ENCODE results near the gene FAM117A. TPM values are rescaled to one million over a fixed set of nuclear protein-coding genes. Genes with fewer than 3 reads are reported as not detected.

The FAM117A gene
- total RNA-seq, 1 donor from 2014 or later = 30.0 TPM

- no peaks in the 10 kb centered on the region for H3K27me3 Mint-ChIP-seq
- ChIA-PET POLR2A (interaction anchor here (0.7 to 1.2 kb wide), 4 partner anchors 13 to 94 kb away, joined by 3 to 6 read pairs (median 3); partner anchors contain the start of gene KAT7), CTCF (interaction anchor here (0.6 to 7.1 kb wide), 12 partner anchors 10 to 138 kb away, joined by 3 to 65 read pairs (median 4); partner anchors contain the start of genes FAM117A and NXPH3)
- peaks cover 18% of the 10 kb centered on the region for H3K4me1 Mint-ChIP-seq
- intact Hi-C loops (cut with micrococcal nuclease) = loop anchor here (1.0 kb wide), 2 partner anchors 19 to 125 kb away; no protein-coding TSS in a partner anchor
- TF ChIP-seq CTCF (IDR thresholded peaks at IDR 0.05) = peak; percentile 44
- peaks cover 8% of the 10 kb centered on the region for H3K36me3 Mint-ChIP-seq (ENCODE audit: low read depth)
- no peak overlapping the region for H3K27ac Mint-ChIP-seq
- ATAC-seq (ENCODE audit: low read depth) (peak; percentile 86), DNase-seq (peak; percentile 68)
- H3K9me3 Mint-ChIP-seq = no peaks in the 10 kb centered on the region
- no peak overlapping the region for H3K4me3 Mint-ChIP-seq
Observed at GRCh38 chr17:49694847-49695697, 68.9 kb downstream of the FAM117A start.

DNA sequence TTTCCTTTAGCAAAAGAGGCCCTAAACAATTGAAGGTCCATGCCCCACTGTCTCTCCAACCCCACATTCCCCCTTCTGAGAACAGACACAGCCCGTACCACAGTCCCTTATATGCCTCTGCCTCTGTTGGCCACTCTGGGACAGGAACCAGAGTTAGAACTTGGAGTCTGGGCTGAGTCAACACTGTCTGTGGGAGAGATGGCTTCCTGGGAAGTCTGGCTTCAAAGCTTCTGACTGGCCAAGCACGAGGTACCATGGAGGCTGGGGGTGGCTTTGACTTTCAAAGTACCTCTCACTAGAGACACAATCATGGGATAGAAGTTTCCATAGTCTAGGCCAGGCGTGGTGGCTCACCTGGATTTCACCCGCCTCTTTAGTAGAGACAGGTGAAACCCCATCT lies 71.2 kb downstream of the FAM117A start:
- no peak for ATAC-seq (ENCODE audit: low read depth)
- no peak for DNase-seq
- H3K27ac Mint-ChIP-seq = no peak overlapping the region
- no peak overlapping the region for H3K4me3 Mint-ChIP-seq
- ChIA-PET CTCF (no interaction called here), POLR2A (no interaction called here)
- TF ChIP-seq CTCF (IDR thresholded peaks at IDR 0.05) = no peak
- H3K4me1 Mint-ChIP-seq = peaks cover 26% of the 10 kb centered on the region
- no peaks in the 10 kb centered on the region for H3K36me3 Mint-ChIP-seq (ENCODE audit: low read depth)
- intact Hi-C loops (cut with micrococcal nuclease) = no loop called here
- no peaks in the 10 kb centered on the region for H3K9me3 Mint-ChIP-seq
- no peaks in the 10 kb centered on the region for H3K27me3 Mint-ChIP-seq

- TF ChIP-seq CTCF (IDR thresholded peaks at IDR 0.05) = no peak
- POLR2A ChIA-PET = no interaction called here
- ATAC-seq (ENCODE audit: low read depth) (no peak), DNase-seq (no peak)
- no peak overlapping the region for H3K4me3 Mint-ChIP-seq
- H3K27ac Mint-ChIP-seq = no peak overlapping the region
- CTCF ChIA-PET = interaction anchor here (1.5 kb wide), 1 partner anchor 120 kb away, joined by 4 read pairs; no protein-coding TSS in a partner anchor
- intact Hi-C loops (cut with micrococcal nuclease) = no loop called here
- peaks cover 31% of the 10 kb centered on the region for H3K4me1 Mint-ChIP-seq
- no peaks in the 10 kb centered on the region for H3K36me3 Mint-ChIP-seq (ENCODE audit: low read depth)
- H3K9me3 Mint-ChIP-seq = no peaks in the 10 kb centered on the region
- H3K27me3 Mint-ChIP-seq = no peaks in the 10 kb centered on the region
Observed at GRCh38 chr17:49691677-49692191, 72.2 kb downstream of the FAM117A start.

GRCh38 chr17:49691086-49691676 lies 72.8 kb downstream of the FAM117A start:
- DNase-seq (no peak), ATAC-seq (ENCODE audit: low read depth) (no peak)
- no peak overlapping the region for H3K4me3 Mint-ChIP-seq
- ChIA-PET CTCF (interaction anchor here (0.8 to 3.0 kb wide), 3 partner anchors 120 to 124 kb away, joined by 3 to 18 read pairs (median 4); no protein-coding TSS in a partner anchor), POLR2A (no interaction called here)
- intact Hi-C loops (cut with micrococcal nuclease) = no loop called here
- peaks cover 26% of the 10 kb centered on the region for H3K4me1 Mint-ChIP-seq
- no peaks in the 10 kb centered on the region for H3K27me3 Mint-ChIP-seq
- H3K36me3 Mint-ChIP-seq (ENCODE audit: low read depth) = no peaks in the 10 kb centered on the region
- no peaks in the 10 kb centered on the region for H3K9me3 Mint-ChIP-seq
- no peak overlapping the region for H3K27ac Mint-ChIP-seq
- no peak for TF ChIP-seq CTCF (IDR thresholded peaks at IDR 0.05)

GRCh38 chr17:49690256-49690655 lies 73.7 kb downstream of the FAM117A start:
- Mint-ChIP-seq H3K36me3 (ENCODE audit: low read depth) (no peaks in the 10 kb centered on the region), H3K4me1 (peaks cover 17% of the 10 kb centered on the region), H3K27me3 (no peaks in the 10 kb centered on the region), H3K4me3 (no peak overlapping the region), H3K27ac (no peak overlapping the region), H3K9me3 (no peaks in the 10 kb centered on the region)
- intact Hi-C loops (cut with micrococcal nuclease) = no loop called here
- CTCF ChIA-PET = interaction anchor here (0.8 to 3.0 kb wide), 2 partner anchors 120 to 123 kb away, joined by 3 to 18 read pairs; no protein-coding TSS in a partner anchor
- ATAC-seq (ENCODE audit: low read depth) = no peak
- TF ChIP-seq CTCF (IDR thresholded peaks at IDR 0.05) = no peak
- POLR2A ChIA-PET = interaction anchor here (0.6 kb wide), 1 partner anchor 98 kb away, joined by 3 read pairs; no protein-coding TSS in a partner anchor
- DNase-seq = no peak
